Ectodermal cell (in vitro differentiated cells): Measurements from ENCODE around the gene TMPRSS11A. TPM values are rescaled to one million over a fixed set of nuclear protein-coding genes. Genes with fewer than 3 reads are reported as not detected.

Experiments
- H3K27ac ChIP-seq: 2 replicates; pipeline ENCODE4 v1.7.0; 2013; ENCODE audit warnings: mild to moderate bottlenecking, low read depth, low read length; ENCODE audit not compliant: insufficient read depth, poor library complexity, severe bottlenecking
- H3K27me3 ChIP-seq: 2 replicates; pipeline ENCODE4 v1.7.0; 2013; ENCODE audit warnings: mild to moderate bottlenecking, low read length; ENCODE audit not compliant: insufficient read depth, control insufficient read depth, poor library complexity, severe bottlenecking
- H3K36me3 ChIP-seq: one replicate; pipeline ENCODE4 v1.7.0; 2013; ENCODE audit warnings: low read length; ENCODE audit not compliant: control insufficient read depth, insufficient read depth
- H3K4me1 ChIP-seq: one replicate; pipeline ENCODE4 v1.7.0; 2013; ENCODE audit warnings: low read length; ENCODE audit not compliant: control insufficient read depth, insufficient read depth
- H3K4me3 ChIP-seq: 2 replicates; pipeline ENCODE4 v1.7.0; 2013; ENCODE audit warnings: low read depth, low read length, control low read depth; ENCODE audit not compliant: insufficient read depth
- H3K9me3 ChIP-seq: 2 replicates; pipeline ENCODE4 v1.7.0; 2013; ENCODE audit warnings: mild to moderate bottlenecking, low read length, moderate library complexity; ENCODE audit not compliant: control insufficient read depth
- WGBS, 2 experiments: methylation state at CpG; one replicate each; pipeline ENCODE4 v1.1.7; 2013; ENCODE audit warnings: missing lambda C conversion rate in 2 of 2; 5-methylcytosine and 5-hydroxymethylcytosine counted together
- polyA plus RNA-seq, 4 experiments: library from polyadenylated mRNA; stranded (reverse); fragments of 50-300 nt; gene quantifications; one replicate each; pipeline ENCODE4 v1.2.3, GENCODE V29; 2013

The TMPRSS11A gene, protein sequence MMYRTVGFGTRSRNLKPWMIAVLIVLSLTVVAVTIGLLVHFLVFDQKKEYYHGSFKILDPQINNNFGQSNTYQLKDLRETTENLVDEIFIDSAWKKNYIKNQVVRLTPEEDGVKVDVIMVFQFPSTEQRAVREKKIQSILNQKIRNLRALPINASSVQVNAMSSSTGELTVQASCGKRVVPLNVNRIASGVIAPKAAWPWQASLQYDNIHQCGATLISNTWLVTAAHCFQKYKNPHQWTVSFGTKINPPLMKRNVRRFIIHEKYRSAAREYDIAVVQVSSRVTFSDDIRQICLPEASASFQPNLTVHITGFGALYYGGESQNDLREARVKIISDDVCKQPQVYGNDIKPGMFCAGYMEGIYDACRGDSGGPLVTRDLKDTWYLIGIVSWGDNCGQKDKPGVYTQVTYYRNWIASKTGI
- not detected for polyA plus RNA-seq (2013, experiment 1 of 4)
- not detected for polyA plus RNA-seq (2013, experiment 2 of 4)
- polyA plus RNA-seq (2013, experiment 3 of 4): not detected
- not detected for polyA plus RNA-seq (2013, experiment 4 of 4)

DNA sequence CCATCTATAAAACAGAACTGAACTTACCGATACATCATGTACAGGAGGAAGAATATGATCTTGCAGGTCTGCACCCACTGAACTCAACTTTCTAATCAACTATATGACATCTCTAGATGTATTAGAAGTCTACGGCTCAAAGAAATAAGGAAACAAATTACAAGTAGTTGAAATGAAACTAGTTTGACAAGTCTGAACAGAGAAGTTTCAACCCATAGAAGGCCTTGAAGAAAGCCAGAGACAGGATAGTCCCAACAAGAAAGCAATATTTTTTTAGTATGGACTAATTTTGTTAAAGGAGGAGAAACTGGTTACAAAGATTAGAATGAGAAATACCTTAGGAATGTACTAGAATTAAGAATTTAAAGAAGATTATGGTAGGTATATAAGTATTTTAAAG lies at the start of gene TMPRSS11A:
Gene TMPRSS11A, minus strand, starts transcription at position 138 of the 400 bp plus-strand sequence. Its CDS starts 100 bp downstream, at position 38.
- no peaks in the 10 kb centered on the region for H3K27me3 ChIP-seq
- no peaks in the 10 kb centered on the region for H3K36me3 ChIP-seq
- H3K27ac ChIP-seq: no peak within 1 kb of the TSS
- H3K9me3 ChIP-seq: no peaks in the 10 kb centered on the region
- WGBS, 2 experiments: 57 to 77% methylated on average over 1 to 2 of the region's 2 CpGs
- no peak within 1 kb of the TSS for H3K4me3 ChIP-seq
- H3K4me1 ChIP-seq: no peaks in the 10 kb centered on the region

DNA sequence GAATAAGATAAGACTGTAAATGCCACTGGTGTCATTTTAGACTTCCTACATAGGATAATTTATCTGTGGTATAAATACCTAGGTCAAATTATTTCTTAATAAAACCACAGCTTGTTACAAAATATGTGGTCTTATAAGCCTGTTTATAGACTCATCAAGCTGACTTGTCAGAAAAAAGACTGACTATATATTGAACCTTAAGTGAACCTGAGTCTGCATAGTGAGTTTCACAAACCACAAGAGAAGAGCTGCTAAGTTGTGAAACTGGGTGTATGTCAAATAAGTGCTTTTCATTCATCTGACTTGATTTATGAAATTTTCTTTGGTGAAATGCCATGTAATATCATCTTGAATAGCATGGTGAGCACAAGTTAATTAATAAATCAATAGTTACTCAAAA lies 48.4 kb upstream of the TMPRSS11A start:
- no peaks in the 10 kb centered on the region for H3K4me1 ChIP-seq
- no peak overlapping the region for H3K27ac ChIP-seq
- H3K4me3 ChIP-seq: no peak overlapping the region
- H3K27me3 ChIP-seq: no peaks in the 10 kb centered on the region
- no peaks in the 10 kb centered on the region for H3K9me3 ChIP-seq
- no peaks in the 10 kb centered on the region for H3K36me3 ChIP-seq

DNA sequence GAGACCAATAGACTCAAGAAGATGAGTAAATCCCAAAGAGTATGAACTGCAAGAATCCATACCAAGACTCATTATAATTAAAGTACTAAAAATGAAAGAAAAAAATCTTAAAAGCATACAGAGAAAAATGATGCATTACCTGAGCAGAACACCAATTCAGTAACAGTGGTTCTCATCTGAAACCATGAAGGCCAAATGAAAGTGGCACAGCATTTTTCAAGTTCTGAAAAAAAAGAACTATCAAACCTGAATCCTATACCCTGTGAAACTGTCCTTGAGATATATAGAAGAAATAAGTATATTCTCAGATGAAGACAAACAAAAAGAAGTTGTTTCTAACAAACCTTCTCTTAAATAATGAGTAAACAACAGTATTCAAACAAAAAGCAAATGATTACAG lies 39.6 kb upstream of the TMPRSS11A start:
- Histone ChIP-seq H3K9me3 (no peaks in the 10 kb centered on the region), H3K36me3 (no peaks in the 10 kb centered on the region), H3K4me1 (no peaks in the 10 kb centered on the region), H3K27me3 (no peaks in the 10 kb centered on the region), H3K27ac (no peak overlapping the region), H3K4me3 (no peak overlapping the region)

DNA sequence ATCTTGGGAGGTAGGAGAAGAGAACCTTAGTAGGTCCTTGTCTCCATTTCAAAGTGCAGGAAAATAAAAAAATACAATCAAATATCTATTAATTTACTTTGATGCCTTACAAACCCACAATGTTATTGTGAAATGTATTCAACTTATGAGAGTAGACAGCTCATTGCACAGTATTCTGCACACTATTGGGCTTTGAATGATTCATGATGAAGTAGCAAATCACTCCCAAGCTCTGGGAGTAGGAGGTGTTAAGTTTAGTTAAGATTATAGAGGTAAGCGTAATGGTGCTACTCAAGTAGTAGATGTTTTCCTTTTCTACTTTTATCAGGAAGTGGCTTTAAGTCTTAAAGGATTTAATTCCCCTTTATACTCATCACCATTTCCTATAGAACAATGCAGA lies 32.8 kb upstream of the TMPRSS11A start:
- WGBS, 2 experiments: 86% methylated on average over 1 of the region's 1 CpG; no CpG with 5 or more reads in 1 of the 2 experiments
- no peaks in the 10 kb centered on the region for H3K36me3 ChIP-seq
- H3K9me3 ChIP-seq: no peaks in the 10 kb centered on the region
- no peaks in the 10 kb centered on the region for H3K4me1 ChIP-seq
- no peak overlapping the region for H3K4me3 ChIP-seq
- H3K27me3 ChIP-seq: no peaks in the 10 kb centered on the region
- H3K27ac ChIP-seq: no peak overlapping the region

DNA sequence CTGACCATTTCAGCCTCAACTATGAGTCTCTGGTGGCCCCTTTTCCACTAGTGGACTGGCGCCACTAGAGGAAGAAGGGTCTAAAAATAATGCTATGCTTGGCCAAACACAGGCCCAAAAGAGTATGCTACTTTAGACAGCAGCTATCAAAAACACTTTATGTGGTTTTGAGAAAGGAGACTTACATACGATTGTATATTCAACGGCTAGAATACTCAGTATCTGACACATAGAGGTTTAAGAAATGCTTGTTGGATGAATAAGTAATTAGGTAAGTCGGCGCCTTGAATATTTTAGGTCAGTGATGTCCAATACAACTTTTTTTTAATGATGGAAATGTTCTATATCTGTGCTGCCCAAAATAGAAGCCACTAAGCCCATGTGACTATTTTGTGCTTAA lies 25.7 kb upstream of the TMPRSS11A start:
- H3K27me3 ChIP-seq: no peaks in the 10 kb centered on the region
- H3K36me3 ChIP-seq: no peaks in the 10 kb centered on the region
- H3K4me1 ChIP-seq: no peaks in the 10 kb centered on the region
- whole genome bisulfite sequencing, 2 experiments: 95 to 97% methylated on average over 5 of the region's 5 CpGs
- no peak overlapping the region for H3K27ac ChIP-seq
- no peak overlapping the region for H3K4me3 ChIP-seq
- H3K9me3 ChIP-seq: no peaks in the 10 kb centered on the region

DNA sequence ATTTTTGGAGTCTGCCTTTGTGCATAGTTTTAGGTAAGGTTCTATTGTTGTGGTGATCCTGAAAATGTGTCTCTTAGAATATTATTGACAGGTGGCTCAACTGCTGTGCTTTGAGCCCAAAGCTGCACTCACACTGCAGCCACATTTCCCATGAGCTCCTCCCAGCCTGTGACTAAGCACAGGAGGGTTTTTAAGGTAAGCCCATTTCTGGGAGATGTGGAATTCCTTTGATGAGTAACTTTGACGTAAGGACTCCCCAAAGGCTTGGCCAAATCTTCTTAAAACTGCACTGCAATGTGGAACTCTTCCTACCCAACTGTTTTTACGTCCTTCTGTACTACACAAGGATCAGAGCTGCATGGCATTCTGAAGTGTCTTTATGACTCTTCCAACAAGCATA lies 20.0 kb upstream of the TMPRSS11A start:
- H3K36me3 ChIP-seq: no peaks in the 10 kb centered on the region
- H3K27ac ChIP-seq: no peak overlapping the region
- H3K9me3 ChIP-seq: no peaks in the 10 kb centered on the region
- no peak overlapping the region for H3K4me3 ChIP-seq
- H3K27me3 ChIP-seq: no peaks in the 10 kb centered on the region
- H3K4me1 ChIP-seq: no peaks in the 10 kb centered on the region
- WGBS, 2 experiments: 41 to 42% methylated on average over 2 of the region's 2 CpGs

DNA sequence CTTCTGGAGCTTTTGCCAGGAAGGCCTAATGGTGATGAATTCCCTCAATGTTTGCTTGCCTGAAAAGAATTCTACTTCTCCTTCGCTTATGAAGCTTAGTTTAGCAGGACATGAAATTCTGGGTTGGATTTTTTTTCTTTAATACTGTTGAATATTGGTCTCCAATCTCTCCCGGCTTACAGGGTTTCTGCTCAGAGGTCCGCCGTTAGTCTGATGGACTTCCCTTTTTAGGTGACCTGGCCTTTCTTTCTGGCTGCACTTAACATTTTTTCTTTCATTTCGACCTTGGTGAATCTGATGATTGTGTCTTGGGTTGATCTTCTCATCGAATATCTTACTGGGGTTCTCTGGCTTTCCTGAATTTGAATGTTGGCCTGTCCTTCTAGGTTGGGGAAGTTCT lies 17.2 kb upstream of the TMPRSS11A start:
- Histone ChIP-seq H3K27me3 (no peaks in the 10 kb centered on the region), H3K9me3 (no peaks in the 10 kb centered on the region), H3K36me3 (no peaks in the 10 kb centered on the region), H3K4me1 (no peaks in the 10 kb centered on the region), H3K27ac (no peak overlapping the region), H3K4me3 (no peak overlapping the region)
- 94 to 98% methylated on average over 6 of the region's 6 CpGs for WGBS, 2 experiments

DNA sequence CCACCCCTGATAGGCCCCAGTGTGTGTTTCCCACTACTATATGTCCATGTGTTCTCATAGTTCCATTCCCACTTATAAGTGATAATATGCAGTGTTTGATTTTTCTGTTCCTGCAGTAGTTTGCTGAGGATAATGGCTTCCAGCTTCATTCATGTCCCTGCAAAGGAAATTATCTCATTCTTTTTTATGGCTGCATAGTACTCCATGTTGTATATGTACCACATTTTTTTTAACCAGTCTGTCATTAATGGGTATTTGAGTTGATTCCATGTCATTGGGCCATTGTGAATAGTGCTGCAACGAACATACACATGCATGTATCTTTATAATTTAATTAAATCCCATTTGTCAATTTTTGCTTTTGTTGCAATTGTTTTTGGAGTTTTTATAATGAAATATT lies 10.3 kb upstream of the TMPRSS11A start:
- no peaks in the 10 kb centered on the region for H3K4me1 ChIP-seq
- H3K4me3 ChIP-seq: no peak overlapping the region
- 80% methylated on average over 1 of the region's 1 CpG; no CpG with 5 or more reads in 1 of the 2 experiments for WGBS, 2 experiments

DNA sequence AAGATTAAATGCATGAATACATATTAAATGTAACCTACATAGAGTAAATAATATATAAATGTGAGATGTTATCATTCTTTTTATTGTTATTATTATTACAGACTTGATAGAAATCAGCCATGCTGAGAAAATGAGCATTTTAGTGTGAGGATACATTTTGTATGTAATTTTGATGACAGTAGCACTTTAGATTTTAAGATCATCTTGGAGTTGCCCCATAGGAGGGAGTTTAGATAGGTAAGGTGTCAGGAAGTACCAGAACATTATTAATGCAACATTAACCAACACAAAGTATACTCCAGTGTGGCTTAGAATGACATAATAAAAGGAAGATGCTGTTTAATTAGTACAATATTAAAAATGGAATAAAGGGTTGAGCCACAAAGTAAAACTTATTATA lies 8.4 kb downstream of the TMPRSS11A start:
- H3K4me3 ChIP-seq: no peak overlapping the region
- H3K9me3 ChIP-seq: no peaks in the 10 kb centered on the region
- no peaks in the 10 kb centered on the region for H3K4me1 ChIP-seq

More for the DNA sequence above, 10.3 kb upstream of the TMPRSS11A start:
- no peaks in the 10 kb centered on the region for H3K9me3 ChIP-seq
- H3K36me3 ChIP-seq: no peaks in the 10 kb centered on the region
- H3K27ac ChIP-seq: no peak overlapping the region
- no peaks in the 10 kb centered on the region for H3K27me3 ChIP-seq

DNA sequence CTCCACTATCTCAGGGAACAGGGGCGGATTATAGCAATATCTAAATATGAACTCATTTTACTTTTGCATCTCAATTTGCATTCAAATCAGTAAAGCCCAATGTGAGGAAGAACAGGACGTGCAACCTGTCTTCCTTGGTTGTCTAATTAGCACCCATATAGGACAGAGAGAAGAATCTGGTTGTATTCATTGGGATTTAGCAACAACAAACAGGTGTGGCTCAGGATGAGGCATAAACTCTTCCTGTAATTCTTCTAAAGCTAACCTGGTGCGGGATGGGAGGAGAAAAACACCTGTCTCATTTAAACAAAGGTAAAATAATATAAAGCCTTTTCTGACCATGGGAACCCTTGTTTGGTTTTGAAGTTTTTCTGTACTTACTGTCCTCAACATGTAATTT lies 22.2 kb downstream of the TMPRSS11A start:
- no peak overlapping the region for H3K27ac ChIP-seq
- H3K4me3 ChIP-seq: no peak overlapping the region
- no peaks in the 10 kb centered on the region for H3K27me3 ChIP-seq
- H3K4me1 ChIP-seq: no peaks in the 10 kb centered on the region
- WGBS, 2 experiments: 0 to 67% methylated on average over 1 to 3 of the region's 3 CpGs
- H3K36me3 ChIP-seq: no peaks in the 10 kb centered on the region
- H3K9me3 ChIP-seq: no peaks in the 10 kb centered on the region

More for the DNA sequence above, 8.4 kb downstream of the TMPRSS11A start:
- H3K27me3 ChIP-seq: no peaks in the 10 kb centered on the region
- no peak overlapping the region for H3K27ac ChIP-seq
- H3K36me3 ChIP-seq: no peaks in the 10 kb centered on the region
